ENCODE results near the gene HSPB8.

HSPB8 gene

GRCh38 chr12:119171291-119171690 is 7.4 kb upstream of the HSPB8 start:
- no peak for DNase-seq

- no peak for DNase-seq
Measured at GRCh38 chr12:119171691-119172425, 6.9 kb upstream of the HSPB8 start.

DNA sequence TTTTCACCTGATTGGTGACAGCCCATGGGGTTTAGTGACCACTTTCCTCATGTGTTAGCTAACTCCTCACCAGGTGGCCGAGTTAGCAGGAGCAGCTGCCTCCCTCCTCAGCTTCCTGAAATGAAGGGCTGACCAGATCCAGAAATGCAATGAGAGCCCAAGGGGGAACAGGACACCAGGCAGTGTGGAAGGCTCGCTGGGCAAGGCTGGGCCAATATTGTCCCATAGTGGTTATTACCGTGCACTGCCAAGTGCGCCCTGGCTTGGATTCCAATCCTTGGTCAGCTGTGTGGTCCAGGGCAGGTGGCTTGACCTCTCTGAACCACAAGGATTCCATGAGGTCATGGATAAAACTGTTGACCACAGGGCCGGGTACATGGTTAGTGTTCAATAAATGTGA is 3.6 kb upstream of the HSPB8 start:
- no peak for DNase-seq

- DNase-seq: no peak
Measured at GRCh38 chr12:119176267-119177055, 2.3 kb upstream of the HSPB8 start.

DNA sequence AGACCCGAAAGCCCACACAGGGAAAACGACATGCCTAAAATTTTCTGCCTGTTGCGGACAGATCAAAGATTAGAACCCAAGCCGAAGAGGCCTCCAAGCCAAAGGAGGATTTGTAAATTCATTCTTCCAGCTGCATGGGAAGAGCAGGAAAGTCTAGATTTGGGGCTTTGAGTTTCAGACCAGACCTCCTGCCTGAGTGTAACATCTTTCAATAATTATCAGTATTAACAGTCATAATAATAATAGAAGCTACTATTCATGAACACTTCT is 1.7 kb upstream of the HSPB8 start:
- DNase-seq: no peak

DNA sequence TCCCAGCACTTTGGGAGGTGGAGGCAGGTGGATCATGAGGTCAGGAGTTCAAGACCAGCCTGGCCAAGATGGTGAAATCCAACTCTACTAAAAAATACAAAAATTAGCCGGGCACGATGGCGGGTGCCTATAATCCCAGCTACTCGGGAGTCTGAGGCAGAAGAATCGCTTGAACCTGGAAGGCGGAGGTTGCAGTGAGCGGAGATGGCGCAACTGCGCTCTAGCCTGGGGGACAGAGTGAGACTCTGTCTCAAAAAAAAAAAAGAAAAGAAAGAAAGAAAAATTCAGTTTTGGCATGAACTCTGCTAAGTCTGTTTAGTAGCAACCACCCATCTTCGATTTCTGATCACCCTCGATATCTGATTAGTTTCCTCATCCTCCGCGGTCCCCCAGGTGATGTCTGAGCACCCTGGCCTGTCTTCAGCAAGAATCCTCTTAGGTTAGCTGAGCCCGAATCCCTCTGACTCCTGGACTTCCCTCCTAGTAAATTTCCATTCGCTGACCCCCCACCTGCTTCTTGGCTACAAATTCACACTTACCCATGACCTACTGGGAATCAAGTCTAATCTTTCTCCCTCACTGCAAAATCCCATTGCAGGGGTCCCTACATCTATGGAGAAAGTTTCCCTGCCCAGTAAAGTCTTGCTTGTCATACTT is 879 bp upstream of the HSPB8 start:
- DNase-seq: no peak

DNA sequence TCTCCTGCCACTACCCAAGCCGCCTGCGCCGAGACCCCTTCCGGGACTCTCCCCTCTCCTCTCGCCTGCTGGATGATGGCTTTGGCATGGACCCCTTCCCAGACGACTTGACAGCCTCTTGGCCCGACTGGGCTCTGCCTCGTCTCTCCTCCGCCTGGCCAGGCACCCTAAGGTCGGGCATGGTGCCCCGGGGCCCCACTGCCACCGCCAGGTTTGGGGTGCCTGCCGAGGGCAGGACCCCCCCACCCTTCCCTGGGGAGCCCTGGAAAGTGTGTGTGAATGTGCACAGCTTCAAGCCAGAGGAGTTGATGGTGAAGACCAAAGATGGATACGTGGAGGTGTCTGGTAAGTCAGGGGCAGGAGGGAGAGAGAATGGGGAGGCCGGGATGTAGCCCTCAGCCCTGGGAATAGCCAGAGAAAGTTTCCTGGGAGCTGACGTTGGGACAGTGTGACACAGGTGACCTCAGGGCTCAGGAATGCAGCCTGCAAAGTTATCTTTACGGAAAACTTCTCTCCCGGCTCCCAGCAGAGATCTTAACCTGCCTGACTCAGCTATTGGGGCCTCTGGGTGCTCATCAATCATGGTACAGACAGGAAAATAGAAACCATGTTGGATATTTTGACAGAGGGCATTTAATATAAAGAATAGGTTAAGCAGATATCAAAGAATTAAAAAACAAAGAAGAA is 747 bp downstream of the HSPB8 start:
- DNase-seq: no peak

- no peak for DNase-seq
Measured at GRCh38 chr12:119180380-119181040, 1.8 kb downstream of the HSPB8 start.

DNA sequence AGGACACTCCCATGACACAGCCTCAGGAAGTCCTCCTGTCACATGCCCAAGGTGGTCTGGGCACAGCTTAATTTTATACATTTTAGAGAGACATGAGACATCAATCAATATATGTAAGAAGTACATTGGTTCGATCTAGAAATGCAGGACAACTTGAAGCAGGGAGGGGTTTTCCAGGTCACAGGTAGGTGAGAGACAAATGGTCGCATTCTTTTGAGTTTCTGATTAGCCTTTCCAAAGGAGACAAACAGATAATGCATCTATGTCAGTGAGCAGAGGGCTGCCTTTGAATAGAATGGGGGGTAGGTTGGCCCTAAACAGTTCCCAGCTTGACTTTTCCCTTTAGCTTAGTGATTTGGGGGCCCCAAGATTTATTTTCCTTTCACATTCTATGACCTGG is 2.5 kb downstream of the HSPB8 start:
- DNase-seq: no peak

- DNase-seq: no peak
Measured at GRCh38 chr12:119181944-119182343, 3.2 kb downstream of the HSPB8 start.

DNA sequence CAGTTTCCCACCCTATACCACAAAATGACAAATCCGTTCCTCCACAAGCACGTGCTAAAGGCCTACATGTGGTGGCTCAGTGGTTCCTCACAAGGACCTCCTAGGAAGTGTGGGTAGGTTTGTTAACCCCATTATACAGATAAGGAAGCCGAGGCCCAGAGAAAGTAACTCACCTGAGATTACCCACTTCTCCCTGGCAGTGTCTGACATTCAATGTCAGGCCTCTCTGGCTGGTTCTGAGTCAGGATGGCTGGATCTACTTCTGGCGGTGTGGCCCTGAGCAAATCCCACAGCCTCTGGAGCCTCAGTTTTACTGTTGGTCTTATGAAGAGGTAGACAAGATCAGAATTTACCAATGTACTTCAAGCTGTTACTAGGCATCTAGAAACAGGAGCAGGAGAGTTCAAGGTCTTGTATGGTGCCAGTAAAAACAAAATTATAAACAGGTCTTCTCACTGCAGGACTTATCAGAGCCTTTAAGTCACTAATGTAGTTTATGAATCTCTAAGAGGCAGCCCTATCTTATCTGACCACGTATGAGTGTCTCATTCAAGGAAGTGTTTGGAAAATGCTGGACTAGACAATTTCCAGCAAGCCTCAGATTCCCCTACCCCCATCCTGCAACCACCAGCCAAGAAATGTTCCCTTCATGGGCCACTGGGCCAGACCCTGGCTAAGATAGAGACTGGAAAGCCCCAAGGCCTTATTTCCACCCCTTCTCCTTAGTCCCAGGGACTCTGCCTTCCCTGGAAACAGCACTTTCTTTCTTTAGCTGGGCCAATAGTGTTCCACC is 4.2 kb downstream of the HSPB8 start:
- no peak for DNase-seq

- DNase-seq: no peak
Measured at GRCh38 chr12:119183942-119184695, 5.4 kb downstream of the HSPB8 start.

DNA sequence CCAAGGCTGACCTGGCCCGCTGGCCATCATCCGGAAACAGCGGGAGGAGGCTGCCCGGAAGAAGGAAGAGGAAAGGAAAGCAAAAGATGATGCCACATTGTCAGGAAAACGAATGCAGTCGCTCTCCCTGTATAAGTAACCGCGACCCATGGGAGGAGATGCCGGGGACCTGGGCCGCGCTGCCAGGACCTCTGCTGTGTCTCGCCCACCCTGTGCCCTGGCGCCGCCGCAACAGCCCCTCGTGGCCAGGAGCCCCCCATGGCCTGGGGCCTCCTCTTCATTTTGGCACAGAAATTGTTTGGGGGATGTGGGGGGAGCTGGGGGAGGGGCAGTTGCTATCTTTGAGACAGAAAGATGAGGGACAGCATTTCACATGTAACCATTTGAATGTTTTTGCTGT is 16.5 kb downstream of the HSPB8 start:
- no peak for DNase-seq

DNA sequence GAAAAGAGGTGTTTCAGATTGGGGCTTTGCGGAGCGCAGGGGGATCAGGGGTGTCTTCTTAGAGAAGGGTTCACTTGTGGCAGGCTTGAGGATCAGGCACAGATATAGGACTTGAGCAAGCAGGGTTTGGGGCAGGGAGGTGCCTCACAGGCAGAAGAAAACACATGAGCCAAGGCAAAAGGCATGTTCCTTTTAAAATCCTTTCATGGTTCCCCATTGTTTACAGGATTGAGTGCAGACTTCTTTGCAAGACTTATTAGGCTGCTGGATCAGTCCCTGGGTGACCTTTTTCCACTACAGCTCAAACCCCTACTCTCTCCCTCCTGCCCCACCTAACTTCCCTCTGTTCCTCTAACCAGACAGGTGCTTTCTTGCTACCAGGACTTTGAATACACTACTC is 19.7 kb downstream of the HSPB8 start:
- no peak for DNase-seq

GRCh38 chr12:119200601-119201000 is 21.9 kb downstream of the HSPB8 start:
- DNase-seq: no peak

DNA sequence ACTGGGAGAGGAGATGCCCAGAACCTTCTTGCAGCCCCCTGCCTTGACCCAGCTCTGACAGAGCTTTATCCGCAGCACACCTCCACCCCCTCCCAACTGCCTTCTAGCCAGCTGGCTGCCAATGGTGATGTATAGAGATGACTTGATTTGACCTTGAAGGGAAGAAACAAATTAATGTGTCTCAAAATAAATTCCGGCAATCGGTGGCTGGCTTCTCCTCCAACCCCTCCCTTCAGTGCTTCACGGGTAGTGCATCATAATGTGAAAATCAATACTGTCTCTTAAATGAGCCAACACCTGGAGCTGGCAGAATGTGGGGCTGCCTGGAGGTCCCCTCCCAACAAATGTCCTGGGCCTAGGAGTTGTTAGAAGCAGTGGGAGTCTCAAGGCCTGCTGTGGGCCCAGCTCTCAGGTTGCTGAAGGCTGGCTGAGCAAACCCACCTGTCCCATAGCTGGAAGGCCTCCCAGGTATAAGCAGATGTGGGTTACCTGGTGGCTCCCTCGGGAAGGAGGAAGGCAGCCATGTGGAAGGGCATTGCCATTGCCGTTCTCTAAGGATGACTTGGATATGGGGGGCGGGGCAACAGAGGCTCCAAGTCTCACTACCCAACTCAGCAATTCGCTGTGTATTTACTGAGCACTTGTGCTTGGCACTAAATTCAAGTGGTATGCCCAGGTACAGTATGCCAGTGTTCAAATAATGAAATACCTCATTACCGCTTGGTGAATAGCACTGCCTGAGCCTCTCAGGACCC is 23.2 kb downstream of the HSPB8 start:
- no peak for DNase-seq

DNA sequence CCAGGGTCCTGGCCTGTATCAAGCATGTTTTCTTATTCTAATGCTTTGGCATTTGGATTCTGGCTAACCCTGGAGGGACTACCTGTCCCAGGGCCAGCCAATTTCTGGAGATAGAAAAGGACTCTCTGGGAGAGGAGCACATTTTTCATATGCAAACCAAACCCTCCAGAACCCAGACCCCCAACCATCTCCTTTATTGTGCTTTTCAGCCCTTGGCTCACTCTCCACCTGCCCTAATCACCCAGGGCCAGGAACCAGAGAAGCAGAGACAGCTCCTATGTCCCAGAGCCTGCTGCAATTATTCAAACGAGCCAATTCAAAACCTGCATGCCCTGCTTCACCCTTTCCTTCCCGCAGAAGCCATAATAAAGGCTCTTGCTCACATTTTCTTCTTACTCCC is 23.8 kb downstream of the HSPB8 start:
- DNase-seq: no peak

GRCh38 chr12:119204131-119204530 is 25.4 kb downstream of the HSPB8 start:
- DNase-seq: no peak

GRCh38 chr12:119204671-119205285 is 26.0 kb downstream of the HSPB8 start:
- DNase-seq: no peak

DNA sequence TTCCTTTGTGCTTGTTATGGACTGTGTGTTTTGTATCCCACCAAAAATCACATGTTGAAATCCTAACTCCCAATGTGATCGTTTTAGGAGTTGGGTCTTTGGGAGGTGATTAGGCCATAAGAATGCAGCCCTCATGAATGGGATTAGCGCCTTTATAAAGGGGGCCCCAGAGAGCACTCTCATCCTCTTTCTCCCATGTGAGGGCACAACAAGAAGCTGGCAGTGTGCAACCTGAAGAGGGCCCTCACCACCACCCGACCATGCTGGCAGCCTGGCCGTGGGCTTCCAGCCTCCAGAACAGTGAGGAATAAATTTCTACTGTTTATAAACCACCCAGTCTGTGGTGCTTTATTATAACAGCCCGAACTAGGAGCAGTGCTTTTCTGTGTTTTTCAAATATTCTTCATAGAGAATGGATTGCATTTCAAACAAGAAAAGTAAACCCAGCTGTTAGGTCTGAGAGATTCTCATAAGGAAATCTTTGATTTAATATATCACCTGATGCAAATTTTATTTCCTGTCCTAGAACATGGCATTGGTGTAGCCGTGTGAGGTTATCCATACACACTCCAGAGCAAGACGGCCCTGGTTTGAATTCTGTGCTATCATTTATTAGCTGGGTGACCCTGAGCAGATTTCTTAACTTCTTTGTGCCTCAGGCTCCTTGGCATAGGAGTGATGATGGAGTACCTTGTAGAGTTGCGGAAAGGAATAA is 27.8 kb downstream of the HSPB8 start:
- DNase-seq: no peak
